MM.1S (cell line): ENCODE data around the gene AK8.

Experiments
- DNase-seq: peaks from one replicate; pipeline ENCODE4 v3.0.0-alpha.2; 2015
- H2AFZ ChIP-seq: fragments of 300-600 bp; sonication (generic); 2 replicates; pipeline ENCODE4 v1.6.0; 2016; ENCODE audit warnings: antibody characterized with exemption, low read length
- H3F3A ChIP-seq: fragments of 300-600 bp; sonication (generic); 2 replicates; pipeline ENCODE4 v1.6.1; 2016; ENCODE audit warnings: mild to moderate bottlenecking, antibody characterized with exemption, low read length, moderate library complexity, mixed read lengths; ENCODE audit not compliant: insufficient read depth
- H3K27ac ChIP-seq: fragments of 300-600 bp; sonication (generic); 2 replicates; pipeline ENCODE4 v1.5.1; 2016; ENCODE audit warnings: mild to moderate bottlenecking, low read length
- H3K27me3 ChIP-seq: fragments of 300-600 bp; sonication (generic); replicated peaks from 2 replicates; pipeline ENCODE4 v1.6.0; 2016; ENCODE audit warnings: low read length; ENCODE audit not compliant: insufficient read depth
- H3K36me3 ChIP-seq: fragments of 300-600 bp; sonication (generic); replicated peaks from 2 replicates; pipeline ENCODE4 v1.6.1; 2016; ENCODE audit warnings: mild to moderate bottlenecking, low read length, mixed read lengths; ENCODE audit not compliant: insufficient read depth
- H3K4me1 ChIP-seq: fragments of 300-600 bp; sonication (generic); 2 replicates; pipeline ENCODE4 v1.6.1; 2016; ENCODE audit warnings: low read length, mixed read lengths
- H3K4me2 ChIP-seq: fragments of 300-600 bp; sonication (generic); 2 replicates; pipeline ENCODE4 v1.6.0; 2016; ENCODE audit warnings: low read depth, low read length
- H3K4me3 ChIP-seq: fragments of 300-600 bp; sonication (generic); 2 replicates; pipeline ENCODE4 v1.5.1; 2016; ENCODE audit warnings: low read length, mixed read lengths
- H3K79me2 ChIP-seq: fragments of 300-600 bp; sonication (generic); 2 replicates; pipeline ENCODE4 v1.6.1; 2016; ENCODE audit warnings: mixed run types, low read length, mixed read lengths
- H3K9ac ChIP-seq: fragments of 300-600 bp; sonication (generic); 2 replicates; pipeline ENCODE4 v1.6.1; 2016; ENCODE audit warnings: low read length, mixed read lengths
- H3K9me2 ChIP-seq: fragments of 300-600 bp; sonication (generic); replicated peaks from 2 replicates; pipeline ENCODE4 v1.6.1; 2016; ENCODE audit warnings: mild to moderate bottlenecking, low read length, mixed read lengths; ENCODE audit not compliant: insufficient read depth
- H3K9me3 ChIP-seq: fragments of 300-600 bp; sonication (generic); replicated peaks from 2 replicates; pipeline ENCODE4 v1.6.1; 2016; ENCODE audit warnings: mild to moderate bottlenecking, low read length, mixed read lengths; ENCODE audit not compliant: insufficient read depth
- H4K20me1 ChIP-seq: fragments of 300-600 bp; sonication (generic); 2 replicates; pipeline ENCODE4 v1.6.1; 2016; ENCODE audit warnings: mild to moderate bottlenecking, low read length, moderate library complexity, mixed read lengths; ENCODE audit not compliant: insufficient read depth
- EZH2 ChIP-seq: fragments of 300-600 bp; sonication (generic); optimal IDR thresholded peaks from 2 replicates; pipeline ENCODE3; 2017; ENCODE audit warnings: low read depth, mild to moderate bottlenecking, antibody characterized with exemption, low read length, mixed read lengths
- EZH2phosphoT487 ChIP-seq: fragments of 300-600 bp; sonication (generic); IDR thresholded peaks from 2 replicates; pipeline ENCODE4 v1.6.1; 2018; ENCODE audit warnings: antibody characterized with exemption, low read length
- TF ChIP-seq, protein P1 (sequence below): fragments of 300-600 bp; sonication (generic); IDR thresholded peaks from 2 replicates; pipeline ENCODE4 v1.5.1; 2016; ENCODE audit warnings: antibody characterized with exemption, low read length, mixed read lengths

The AK8 gene

DNA sequence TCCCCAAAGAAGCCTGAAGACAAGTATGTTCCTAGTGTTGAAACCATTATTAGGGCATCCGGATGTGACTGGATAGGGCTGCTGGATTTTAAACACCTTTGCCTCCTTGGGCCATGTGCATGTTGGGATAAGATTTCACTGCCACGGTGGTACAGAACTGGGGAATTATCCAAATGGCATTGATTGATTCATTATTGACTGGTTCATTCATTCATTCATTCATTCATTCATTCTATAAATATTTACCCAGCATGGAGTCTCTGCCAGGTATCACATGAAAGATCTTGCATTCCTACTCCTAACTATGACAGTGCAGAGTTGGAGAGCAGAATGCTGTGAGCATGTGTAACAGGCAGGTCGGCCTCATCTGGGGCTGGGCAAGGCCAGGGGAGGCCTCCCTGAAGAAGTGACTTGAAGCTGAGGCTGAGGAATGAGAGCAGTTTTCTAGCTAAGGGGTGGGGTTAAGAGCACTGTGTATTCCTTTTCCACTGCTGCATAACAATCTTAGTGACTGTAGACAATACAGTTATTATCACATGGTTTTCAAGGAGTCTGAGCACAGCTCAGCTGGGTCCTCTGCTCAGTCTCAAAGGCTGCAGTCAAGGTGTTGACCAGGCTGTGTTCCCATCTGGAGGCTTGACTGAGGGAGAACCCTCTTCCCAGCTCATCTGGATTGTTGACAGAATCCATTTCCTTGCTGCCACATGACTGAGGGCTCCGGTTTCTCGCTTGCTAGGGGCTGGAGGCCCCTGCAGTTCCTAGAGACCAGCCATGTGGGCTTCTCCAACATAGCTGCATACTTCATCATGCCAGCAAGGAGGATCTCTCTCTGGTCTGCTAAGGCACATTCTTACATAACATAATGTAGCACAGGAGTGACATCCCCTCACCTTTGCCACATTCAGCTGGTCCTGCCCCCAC, 35.7 kb downstream of the AK8 start:
- TF ChIP-seq, protein P1, sequence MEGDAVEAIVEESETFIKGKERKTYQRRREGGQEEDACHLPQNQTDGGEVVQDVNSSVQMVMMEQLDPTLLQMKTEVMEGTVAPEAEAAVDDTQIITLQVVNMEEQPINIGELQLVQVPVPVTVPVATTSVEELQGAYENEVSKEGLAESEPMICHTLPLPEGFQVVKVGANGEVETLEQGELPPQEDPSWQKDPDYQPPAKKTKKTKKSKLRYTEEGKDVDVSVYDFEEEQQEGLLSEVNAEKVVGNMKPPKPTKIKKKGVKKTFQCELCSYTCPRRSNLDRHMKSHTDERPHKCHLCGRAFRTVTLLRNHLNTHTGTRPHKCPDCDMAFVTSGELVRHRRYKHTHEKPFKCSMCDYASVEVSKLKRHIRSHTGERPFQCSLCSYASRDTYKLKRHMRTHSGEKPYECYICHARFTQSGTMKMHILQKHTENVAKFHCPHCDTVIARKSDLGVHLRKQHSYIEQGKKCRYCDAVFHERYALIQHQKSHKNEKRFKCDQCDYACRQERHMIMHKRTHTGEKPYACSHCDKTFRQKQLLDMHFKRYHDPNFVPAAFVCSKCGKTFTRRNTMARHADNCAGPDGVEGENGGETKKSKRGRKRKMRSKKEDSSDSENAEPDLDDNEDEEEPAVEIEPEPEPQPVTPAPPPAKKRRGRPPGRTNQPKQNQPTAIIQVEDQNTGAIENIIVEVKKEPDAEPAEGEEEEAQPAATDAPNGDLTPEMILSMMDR: no peak
- TF ChIP-seq EZH2phosphoT487 (no peak), EZH2 (no peak)
- Histone ChIP-seq H3K4me1 (no peaks in the 10 kb centered on the region), H3K9me3 (no peaks in the 10 kb centered on the region), H3K79me2 (no peaks in the 10 kb centered on the region), H3K27me3 (no peaks in the 10 kb centered on the region), H3K9me2 (no peaks in the 10 kb centered on the region), H3K4me2 (no peak overlapping the region), H3F3A (no peaks in the 10 kb centered on the region), H2AFZ (no peak overlapping the region), H3K4me3 (no peak overlapping the region), H3K27ac (no peak overlapping the region), H3K9ac (no peak overlapping the region), H4K20me1 (no peaks in the 10 kb centered on the region), H3K36me3 (no peaks in the 10 kb centered on the region)
- DNase-seq: no peak

DNA sequence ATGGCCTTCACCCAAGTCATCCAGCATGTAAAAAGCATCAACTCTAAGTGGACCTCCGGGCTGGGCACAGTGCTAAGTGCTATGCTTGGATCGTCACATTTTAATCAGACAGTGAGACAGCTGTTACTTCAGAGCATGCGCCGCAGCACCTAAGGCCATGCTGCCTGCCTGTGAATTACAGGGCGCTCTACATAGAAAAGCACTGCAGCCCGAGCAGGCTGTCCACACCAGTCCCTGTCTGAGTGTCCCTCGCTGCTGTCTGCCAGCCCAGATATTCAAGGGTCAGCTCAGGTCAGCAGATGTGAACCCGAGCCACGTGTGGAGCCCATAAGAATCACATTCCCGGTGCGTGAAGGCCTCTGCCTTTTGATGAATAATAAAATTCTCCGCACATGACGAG, 37.1 kb downstream of the AK8 start:
- no peak for DNase-seq
- no peaks in the 10 kb centered on the region for H3K9me2 ChIP-seq
- TF ChIP-seq EZH2 (no peak), EZH2phosphoT487 (no peak)
- TF ChIP-seq, protein P1: no peak
- no peak overlapping the region for H3K4me3 ChIP-seq
- H3F3A ChIP-seq: no peaks in the 10 kb centered on the region
- H3K4me2 ChIP-seq: no peak overlapping the region
- H3K27ac ChIP-seq: no peak overlapping the region
- no peaks in the 10 kb centered on the region for H3K36me3 ChIP-seq
- no peak overlapping the region for H3K9ac ChIP-seq
- no peaks in the 10 kb centered on the region for H3K4me1 ChIP-seq
- H2AFZ ChIP-seq: no peak overlapping the region
- H3K9me3 ChIP-seq: no peaks in the 10 kb centered on the region
- H3K79me2 ChIP-seq: no peaks in the 10 kb centered on the region
- no peaks in the 10 kb centered on the region for H4K20me1 ChIP-seq
- H3K27me3 ChIP-seq: no peaks in the 10 kb centered on the region

DNA sequence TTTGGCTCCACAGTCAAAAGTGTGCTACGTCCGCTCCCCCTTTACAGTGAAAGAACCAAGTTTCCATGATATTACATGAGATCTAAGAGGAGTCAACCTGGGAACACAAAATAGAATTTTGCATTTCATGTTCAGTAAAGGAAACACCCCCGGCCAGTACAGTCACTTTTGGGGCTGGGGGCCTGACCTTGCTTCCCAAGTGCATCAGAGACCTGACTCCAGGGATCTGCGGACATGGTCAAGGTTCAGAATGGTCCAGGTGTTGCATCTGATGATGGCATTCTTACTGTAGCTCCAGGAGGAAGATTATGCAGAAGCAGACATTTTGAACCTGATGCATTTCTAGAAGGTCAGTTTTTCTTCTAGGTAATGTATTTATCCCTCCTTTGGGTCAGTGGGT, 39.8 kb downstream of the AK8 start:
- Histone ChIP-seq H3K4me3 (no peak overlapping the region), H3K4me2 (no peak overlapping the region), H3K36me3 (no peaks in the 10 kb centered on the region), H3K9ac (no peak overlapping the region), H3K27ac (no peak overlapping the region), H2AFZ (no peak overlapping the region), H3K9me2 (no peaks in the 10 kb centered on the region), H3K79me2 (no peaks in the 10 kb centered on the region), H3K27me3 (no peaks in the 10 kb centered on the region), H3K4me1 (no peaks in the 10 kb centered on the region), H3F3A (no peaks in the 10 kb centered on the region), H4K20me1 (no peaks in the 10 kb centered on the region), H3K9me3 (no peaks in the 10 kb centered on the region)
- DNase-seq: no peak
- TF ChIP-seq, protein P1: no peak
- TF ChIP-seq EZH2 (no peak), EZH2phosphoT487 (no peak)
